ENCODE results near the gene PARP8.

The PARP8 gene

DNA sequence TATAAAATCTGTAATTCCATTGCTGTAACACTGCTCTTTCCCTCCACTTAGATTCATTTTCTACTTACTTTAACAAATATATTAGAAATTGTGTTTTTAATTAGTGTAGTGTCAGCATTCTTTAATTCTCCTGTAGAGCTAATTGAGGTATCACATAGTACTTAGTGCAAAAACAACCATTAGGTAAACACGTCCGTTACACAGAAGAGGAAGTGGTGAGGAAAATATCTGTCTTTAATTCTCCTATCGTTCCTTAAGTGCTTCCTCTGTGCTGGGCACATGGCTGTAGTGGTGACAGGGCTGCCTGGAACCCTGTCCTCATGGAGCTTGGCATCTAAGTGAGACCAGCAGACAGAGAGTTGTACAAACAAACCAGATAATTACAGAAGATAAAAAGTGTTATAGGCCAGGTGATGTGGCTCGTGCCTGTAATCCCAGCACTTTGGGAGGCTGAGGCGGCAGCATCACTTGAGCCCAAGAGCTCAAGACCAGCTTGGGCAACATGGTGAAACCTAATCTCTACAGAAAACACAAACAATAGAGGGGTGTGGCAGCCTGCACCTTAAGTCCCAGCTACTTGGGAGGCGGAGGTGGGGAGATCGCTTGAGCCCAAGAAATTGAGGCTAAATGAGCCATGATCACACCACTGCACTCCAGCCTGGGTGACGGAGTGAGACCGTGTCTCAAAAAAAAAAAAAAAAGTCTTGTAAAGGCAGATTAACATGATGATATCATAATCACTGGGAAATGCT lies 36.4 kb downstream of the PARP8 start:
- no peaks in the 10 kb centered on the region for H3K9me3 Mint-ChIP-seq
- peak overlapping the region; percentile 83 for H3K4me3 Mint-ChIP-seq
- peaks cover 94% of the 10 kb centered on the region for H3K4me1 Mint-ChIP-seq

GRCh38 chr5:50703367-50703666 lies 36.9 kb downstream of the PARP8 start:
- Mint-ChIP-seq H3K9me3 (no peaks in the 10 kb centered on the region), H3K4me1 (peaks cover 94% of the 10 kb centered on the region), H3K27me3 (no peaks in the 10 kb centered on the region), H3K27ac (peak overlapping the region; percentile 96), H3K4me3 (no peak overlapping the region), H3K36me3 (peaks cover 10% of the 10 kb centered on the region)

More for the DNA sequence above, 36.4 kb downstream of the PARP8 start:
- Mint-ChIP-seq H3K36me3 (peaks cover 13% of the 10 kb centered on the region), H3K27me3 (no peaks in the 10 kb centered on the region), H3K27ac (peak overlapping the region; percentile 96)

DNA sequence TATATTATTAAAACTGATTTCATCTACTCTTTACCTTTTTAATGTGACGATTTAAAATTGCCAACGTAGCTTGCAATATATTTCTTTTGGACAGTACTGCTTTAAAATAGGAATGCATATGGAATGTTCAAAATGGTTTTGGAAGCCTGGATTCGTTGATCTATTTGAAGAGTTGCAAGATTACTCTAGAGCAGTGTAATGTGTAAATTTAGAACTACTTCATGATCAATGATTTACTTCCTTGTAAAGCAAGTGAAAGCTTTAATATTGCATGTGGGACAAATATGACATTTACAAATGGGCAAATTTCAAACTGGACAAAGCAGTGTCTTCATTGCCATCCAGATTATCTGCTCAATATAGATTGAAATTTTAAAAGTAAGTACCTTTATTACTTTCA lies 38.3 kb downstream of the PARP8 start:
- no peak overlapping the region for H3K4me3 Mint-ChIP-seq

GRCh38 chr5:50709471-50709870 lies 43.0 kb downstream of the PARP8 start:
- Mint-ChIP-seq H3K9me3 (no peaks in the 10 kb centered on the region), H3K27ac (peak overlapping the region; percentile 98), H3K27me3 (no peaks in the 10 kb centered on the region), H3K36me3 (peaks cover 6% of the 10 kb centered on the region), H3K4me1 (peaks cover 90% of the 10 kb centered on the region), H3K4me3 (peak overlapping the region; percentile 71)

More for the DNA sequence above, 38.3 kb downstream of the PARP8 start:
- Mint-ChIP-seq H3K9me3 (no peaks in the 10 kb centered on the region), H3K27ac (no peak overlapping the region), H3K4me1 (peaks cover 96% of the 10 kb centered on the region), H3K27me3 (no peaks in the 10 kb centered on the region), H3K36me3 (peaks cover 10% of the 10 kb centered on the region)

GRCh38 chr5:50710838-50711237 lies 44.4 kb downstream of the PARP8 start:
- peak overlapping the region; percentile 95 for H3K27ac Mint-ChIP-seq
- no peaks in the 10 kb centered on the region for H3K9me3 Mint-ChIP-seq
- no peaks in the 10 kb centered on the region for H3K27me3 Mint-ChIP-seq
- peak overlapping the region; percentile 85 for H3K4me3 Mint-ChIP-seq
- H3K36me3 Mint-ChIP-seq, result peaks cover 6% of the 10 kb centered on the region
- H3K4me1 Mint-ChIP-seq, result peaks cover 91% of the 10 kb centered on the region

DNA sequence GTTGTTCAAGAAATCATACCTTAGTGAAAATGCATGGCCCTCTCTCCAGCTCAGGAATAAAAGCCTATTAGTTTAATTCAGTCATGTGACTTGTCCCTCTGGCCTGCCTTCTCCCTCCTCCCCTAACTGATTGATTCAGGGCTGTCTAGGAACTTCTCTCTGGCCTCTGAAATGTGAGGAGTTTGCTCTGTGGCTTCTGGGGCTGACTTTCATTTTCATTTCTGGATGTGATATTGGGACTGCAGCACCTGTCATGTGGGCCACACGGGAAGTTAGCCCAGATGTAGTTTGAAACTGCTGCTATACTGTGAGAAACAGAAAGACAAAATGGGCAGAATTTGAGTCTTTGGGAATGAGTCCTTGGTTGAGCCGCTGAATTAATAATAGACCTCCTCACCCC lies 44.8 kb downstream of the PARP8 start:
- Mint-ChIP-seq H3K27ac (peak overlapping the region; percentile 95), H3K4me3 (peak overlapping the region; percentile 85), H3K4me1 (peaks cover 93% of the 10 kb centered on the region), H3K36me3 (peaks cover 6% of the 10 kb centered on the region), H3K27me3 (no peaks in the 10 kb centered on the region), H3K9me3 (no peaks in the 10 kb centered on the region)

GRCh38 chr5:50712479-50712878 lies 46.0 kb downstream of the PARP8 start:
- Mint-ChIP-seq H3K4me3 (peak overlapping the region; percentile 26), H3K27me3 (no peaks in the 10 kb centered on the region), H3K9me3 (peaks cover 3% of the 10 kb centered on the region), H3K27ac (peak overlapping the region; percentile 95), H3K4me1 (peaks cover 93% of the 10 kb centered on the region), H3K36me3 (peaks cover 8% of the 10 kb centered on the region)

DNA sequence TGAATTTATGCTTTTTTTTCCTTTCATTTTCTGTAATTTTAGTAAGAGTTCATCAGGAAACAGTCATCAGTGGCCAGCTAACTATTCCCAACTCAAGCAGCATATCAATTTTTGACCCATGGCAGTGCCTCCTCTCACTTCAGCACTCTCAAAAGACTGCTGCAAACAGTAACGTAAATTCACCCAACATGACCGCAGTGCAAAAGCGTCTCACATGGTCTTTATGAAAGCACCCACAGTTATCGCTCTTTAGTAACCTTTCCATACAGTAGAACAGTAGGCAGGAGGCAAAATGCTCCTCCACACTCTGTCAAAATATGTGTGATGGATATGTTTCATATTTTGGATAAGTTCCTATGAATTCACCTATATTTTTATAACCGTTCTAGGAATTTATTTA lies 48.6 kb downstream of the PARP8 start:
- H3K4me3 Mint-ChIP-seq, result peak overlapping the region; percentile 21
- no peaks in the 10 kb centered on the region for H3K27me3 Mint-ChIP-seq
- peak overlapping the region; percentile 84 for H3K27ac Mint-ChIP-seq
- H3K36me3 Mint-ChIP-seq, result peaks cover 11% of the 10 kb centered on the region
- H3K4me1 Mint-ChIP-seq, result peaks cover 91% of the 10 kb centered on the region
- H3K9me3 Mint-ChIP-seq, result peaks cover 8% of the 10 kb centered on the region

DNA sequence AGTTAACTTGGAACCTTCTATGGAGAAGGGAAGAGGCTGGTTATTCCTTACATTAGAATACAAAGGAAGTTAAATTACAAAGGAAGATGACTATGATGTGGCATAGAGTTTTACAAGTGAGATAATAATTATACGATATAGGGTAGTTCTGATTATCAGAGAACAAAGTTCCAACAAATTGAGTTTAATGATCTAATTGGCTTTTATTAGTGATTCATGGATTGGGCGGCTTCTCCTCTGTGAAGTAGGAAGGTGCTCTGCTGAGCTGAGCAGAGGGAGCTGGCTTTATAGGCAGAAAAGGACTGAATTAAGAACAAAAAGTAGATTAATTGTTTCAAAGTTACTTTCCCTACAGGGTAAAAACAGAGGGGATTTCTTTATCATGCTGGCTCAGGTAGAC lies 49.7 kb downstream of the PARP8 start:
- Mint-ChIP-seq H3K4me3 (no peak overlapping the region), H3K36me3 (peaks cover 11% of the 10 kb centered on the region), H3K27ac (peak overlapping the region; percentile 47), H3K27me3 (no peaks in the 10 kb centered on the region), H3K9me3 (peaks cover 8% of the 10 kb centered on the region), H3K4me1 (peaks cover 91% of the 10 kb centered on the region)

GRCh38 chr5:50717651-50718050 lies 51.2 kb downstream of the PARP8 start:
- H3K27me3 Mint-ChIP-seq, result no peaks in the 10 kb centered on the region
- H3K27ac Mint-ChIP-seq, result peak overlapping the region; percentile 43
- peaks cover 9% of the 10 kb centered on the region for H3K36me3 Mint-ChIP-seq
- peaks cover 8% of the 10 kb centered on the region for H3K9me3 Mint-ChIP-seq
- no peak overlapping the region for H3K4me3 Mint-ChIP-seq
- H3K4me1 Mint-ChIP-seq, result peaks cover 93% of the 10 kb centered on the region

DNA sequence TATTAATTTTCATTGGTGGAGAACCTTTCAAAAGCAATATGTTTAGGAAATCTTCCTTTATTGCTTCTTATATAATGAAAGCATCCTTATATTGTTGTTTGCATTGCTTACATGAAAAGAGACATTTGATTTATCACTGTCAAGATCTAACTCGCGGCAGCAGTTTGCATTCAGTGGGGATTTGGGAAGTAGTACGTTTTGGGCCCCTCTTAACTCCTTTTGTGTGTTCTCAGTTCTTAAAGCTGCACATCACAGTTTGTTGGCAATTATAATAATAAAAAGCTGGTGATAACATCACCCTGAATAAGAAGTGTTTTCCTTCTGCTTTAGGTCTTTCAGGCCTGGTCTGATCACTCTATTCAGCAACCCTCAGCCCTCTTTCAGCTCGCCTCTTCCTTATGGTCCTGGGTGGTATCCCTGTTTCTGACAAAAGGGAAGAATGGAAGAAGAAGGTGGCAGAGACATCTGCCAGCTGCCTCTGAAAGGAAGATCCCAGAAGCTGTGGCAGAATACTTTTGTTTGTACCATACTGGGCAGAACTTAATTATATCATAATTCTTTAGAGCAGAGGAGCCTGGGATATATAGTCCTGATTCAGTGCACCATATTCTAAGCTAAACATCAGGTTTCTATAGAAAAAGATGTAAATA lies 53.7 kb downstream of the PARP8 start:
- Mint-ChIP-seq H3K27me3 (no peaks in the 10 kb centered on the region), H3K4me3 (no peak overlapping the region), H3K27ac (no peak overlapping the region), H3K4me1 (peaks cover 90% of the 10 kb centered on the region), H3K36me3 (peaks cover 10% of the 10 kb centered on the region), H3K9me3 (peaks cover 8% of the 10 kb centered on the region)

DNA sequence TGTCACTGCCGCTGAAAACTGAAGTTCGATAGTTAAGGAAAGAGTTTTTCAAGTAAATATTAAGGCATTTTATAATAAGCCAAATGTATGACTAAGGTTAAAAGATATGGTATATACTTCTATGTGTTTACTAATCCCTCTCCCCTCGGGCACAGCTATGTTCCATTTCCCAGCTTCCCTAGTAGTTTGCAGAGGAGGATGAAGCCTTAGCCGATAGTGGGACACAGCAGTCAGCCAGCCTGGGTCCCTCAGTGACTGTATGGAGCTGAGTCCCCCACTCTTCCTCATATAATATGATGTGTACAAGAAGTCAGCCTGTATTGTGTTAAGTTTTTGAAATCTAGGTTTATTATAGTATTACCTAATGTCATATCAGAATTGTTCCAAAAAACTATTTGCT lies 55.8 kb downstream of the PARP8 start:
- H3K27me3 Mint-ChIP-seq, result no peaks in the 10 kb centered on the region
- H3K4me1 Mint-ChIP-seq, result peaks cover 90% of the 10 kb centered on the region
- H3K4me3 Mint-ChIP-seq, result no peak overlapping the region
- peak overlapping the region; percentile 15 for H3K27ac Mint-ChIP-seq
- peaks cover 8% of the 10 kb centered on the region for H3K9me3 Mint-ChIP-seq
- H3K36me3 Mint-ChIP-seq, result peaks cover 8% of the 10 kb centered on the region

DNA sequence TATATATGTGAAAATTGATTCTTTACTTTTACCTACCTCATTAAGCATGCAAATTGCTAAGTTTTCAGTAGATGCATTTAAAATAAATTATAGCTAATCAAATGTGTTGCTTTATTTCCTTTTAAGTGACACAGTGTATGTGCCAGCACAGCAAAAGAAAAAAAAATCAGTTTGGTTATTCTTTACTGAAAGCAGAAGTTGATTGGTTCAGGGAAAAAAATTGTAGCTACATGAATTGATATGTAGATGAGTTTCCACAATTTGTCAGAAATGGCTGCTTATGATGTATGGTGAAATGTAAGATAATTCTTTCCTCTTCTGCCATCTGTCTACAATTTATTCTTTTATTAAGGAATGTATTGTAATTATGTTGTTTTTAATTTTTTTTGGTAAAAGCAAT lies 57.8 kb downstream of the PARP8 start:
- Mint-ChIP-seq H3K36me3 (peaks cover 2% of the 10 kb centered on the region), H3K4me1 (peaks cover 88% of the 10 kb centered on the region), H3K27me3 (no peaks in the 10 kb centered on the region), H3K4me3 (no peak overlapping the region), H3K27ac (no peak overlapping the region), H3K9me3 (no peaks in the 10 kb centered on the region)

- Mint-ChIP-seq H3K27ac (peak overlapping the region; percentile 78), H3K4me3 (peak overlapping the region; percentile 19)
These were observed 59.5 kb downstream of the PARP8 start for GRCh38 chr5:50725800-50726474.

GRCh38 chr5:50726475-50727148 lies 60.2 kb downstream of the PARP8 start:
- peak overlapping the region; percentile 78 for H3K27ac Mint-ChIP-seq
- H3K4me3 Mint-ChIP-seq, result peak overlapping the region; percentile 23
- H3K9me3 Mint-ChIP-seq, result no peaks in the 10 kb centered on the region
- peaks cover 84% of the 10 kb centered on the region for H3K4me1 Mint-ChIP-seq
- H3K27me3 Mint-ChIP-seq, result no peaks in the 10 kb centered on the region
- peaks cover 2% of the 10 kb centered on the region for H3K36me3 Mint-ChIP-seq

More at GRCh38 chr5:50725800-50726474, 59.5 kb downstream of the PARP8 start:
- Mint-ChIP-seq H3K27me3 (no peaks in the 10 kb centered on the region), H3K36me3 (peaks cover 2% of the 10 kb centered on the region), H3K4me1 (peaks cover 85% of the 10 kb centered on the region), H3K9me3 (no peaks in the 10 kb centered on the region)

All from activated naive CD4-positive, alpha-beta T cell treated with anti-CD3 and anti-CD28 coated beads, Interleukin-2, amount 50 U/mL, for 24 hours (primary cell).